ENCODE results near the gene TULP4. TPM values are rescaled to one million over a fixed set of nuclear protein-coding genes. Genes with fewer than 3 reads are reported as not detected.

Gene TULP4
- total and polyA plus RNA-seq, 2 of the 8 experiments (the other 6 are each of a cell fraction or from before 2014, with no cell fraction given): 7.7 to 51.6 TPM

DNA sequence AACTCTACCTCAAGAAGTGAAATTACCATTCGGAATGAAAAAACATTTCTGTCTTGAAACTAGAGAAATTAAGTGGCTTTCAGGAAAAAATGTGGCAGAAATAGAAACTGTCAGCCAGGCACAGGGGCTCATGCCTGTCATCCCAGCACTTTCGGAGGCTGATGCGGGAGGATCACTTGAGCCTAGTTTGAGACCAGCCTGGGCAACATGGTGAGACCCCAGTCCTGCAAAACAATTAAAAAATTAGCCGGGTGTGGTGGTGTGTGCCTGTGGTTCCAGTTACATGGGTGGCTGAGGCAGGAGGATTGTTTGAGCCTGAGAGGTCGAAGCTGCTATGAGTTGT lies 240.5 kb downstream of the TULP4 start:
- TF ChIP-seq GABPA (IDR thresholded peaks at IDR 0.05; ENCODE audit: borderline replicate concordance, insufficient read depth, low read length) (no peak), TBP (IDR thresholded peaks at IDR 0.05; ENCODE audit: low read depth, low read length) (no peak), SP4 (IDR thresholded peaks at IDR 0.05; ENCODE audit: low read length) (no peak)
- H2AK5ac ChIP-seq (ENCODE audit: low read depth, low read length): no peak overlapping the region
- FAIRE-seq (no peak), DNase-seq (ENCODE audit: low read depth in 1 of 2, low spot score in 2 of 2) (no peak)
- no peak overlapping the region for H2AFZ ChIP-seq (ENCODE audit: low read length)
- no peak overlapping the region for H3K14ac ChIP-seq (ENCODE audit: insufficient read length)
- no peaks in the 10 kb centered on the region for H3K23me2 ChIP-seq (ENCODE audit: low read depth, low read length)
- H2BK15ac ChIP-seq (ENCODE audit: low read length): no peak overlapping the region
- no peak overlapping the region for H2BK12ac ChIP-seq (ENCODE audit: low read depth, low read length)
- H3K4me2 ChIP-seq (ENCODE audit: insufficient read depth in 1 of 2, low read depth in 2 of 2, low read length in 2 of 2): no peak overlapping the region
- no peak overlapping the region for H3K9ac ChIP-seq (replicated peaks in 1 of 4; ENCODE audit: extremely low read depth in 1 of 4, low read depth in 3 of 4, low read length in 3 of 4)
- ChIA-PET POLR2A (ENCODE audit: partially characterized antibody) (interaction anchor here (1.6 kb wide), 1 partner anchor 10 kb away, joined by 3 read pairs; no protein-coding TSS in a partner anchor), CTCF (ENCODE audit: partially characterized antibody) (interaction anchor here (2.4 to 3.1 kb wide), 2 partner anchors 11 to 15 kb away, joined by 6 to 12 read pairs; no protein-coding TSS in a partner anchor)
- H3K56ac ChIP-seq (replicated peaks; ENCODE audit: insufficient read length, low read depth, low read length): no peak overlapping the region
- H2BK5ac ChIP-seq (ENCODE audit: low read depth, low read length): no peak overlapping the region
- no peaks in the 10 kb centered on the region for H3K36me3 ChIP-seq (ENCODE audit: control insufficient read depth in 2 of 4, insufficient read depth in 4 of 4, low read length in 3 of 4)
- H3K4me1 ChIP-seq (replicated peaks in 1 of 4; ENCODE audit: control insufficient read depth in 3 of 4, insufficient read depth in 4 of 4, low read length in 3 of 4): peaks cover 0 to 7% (median 4%) of the 10 kb centered on the region in 4 experiments; a peak in 5 of 7 replicates
- no peak overlapping the region for H2BK120ac ChIP-seq (replicated peaks; ENCODE audit: low read depth, low read length)
- no peak overlapping the region for H4K5ac ChIP-seq (ENCODE audit: insufficient read length, low read depth, low read length)
- H3K9me3 ChIP-seq (ENCODE audit: insufficient read depth in 2 of 2, low read depth in 1 of 2, low read length in 1 of 2): no peaks in the 10 kb centered on the region
- no peak overlapping the region for H4K91ac ChIP-seq (replicated peaks; ENCODE audit: insufficient read length, low read length)
- WGBS, 2 experiments (ENCODE audit: extremely low coverage in 1 of 2, insufficient coverage in 1 of 2, insufficient read length in 1 of 2, insufficient replicate concordance in 2 of 2, low coverage in 1 of 2, low lambda C conversion rate in 2 of 2, missing lambda C conversion rate in 1 of 2): 95% methylated on average over 5 of the region's 5 CpGs; no CpG with 5 or more reads in 1 of the 2 experiments
- no peaks in the 10 kb centered on the region for H3K79me2 ChIP-seq (ENCODE audit: control insufficient read depth in 1 of 2, insufficient read depth in 2 of 2, low read length in 2 of 2)
- H3K4ac ChIP-seq (replicated peaks; ENCODE audit: insufficient read length, low read depth, low read length): no peak overlapping the region
- no peak overlapping the region for H2BK20ac ChIP-seq (ENCODE audit: low read length)
- H4K20me1 ChIP-seq (replicated peaks in 1 of 2; ENCODE audit: control insufficient read depth in 1 of 2, insufficient read depth in 2 of 2, low read length in 2 of 2): no peaks in the 10 kb centered on the region
- H3K23ac ChIP-seq (ENCODE audit: insufficient read length): no peak overlapping the region
- H3K27me3 ChIP-seq (replicated peaks in 1 of 4; ENCODE audit: control insufficient read depth in 3 of 4, extremely low read depth in 1 of 4, insufficient read depth in 3 of 4, low read length in 3 of 4): no peaks in the 10 kb centered on the region
- H3K18ac ChIP-seq (ENCODE audit: extremely low read depth, low read length): no peak overlapping the region
- H3K27ac ChIP-seq (ENCODE audit: low read depth, low read length): no peak overlapping the region
- no peak overlapping the region for H4K8ac ChIP-seq (ENCODE audit: extremely low read depth, insufficient read depth, low read length)
- no peaks in the 10 kb centered on the region; the same call in 1 of the 2 replicates for H3K79me1 ChIP-seq (ENCODE audit: low read depth, low read length)
- no peak overlapping the region for H3K4me3 ChIP-seq (ENCODE audit: extremely low read depth in 1 of 4, insufficient read depth in 2 of 4, low read depth in 3 of 4, low read length in 4 of 4)
